GM19463 (cell line): ENCODE data around the gene HOXA11.

Experiments
- ATAC-seq: cut with Tn5 transposase; IDR thresholded peaks from one replicate; pipeline ENCODE4 v1.9.1; 2021; ENCODE audit warnings: mild to moderate bottlenecking, moderate library complexity; ENCODE audit not compliant: unreplicated experiment

HOXA11 gene

GRCh38 chr7:27138472-27138871 is 46.6 kb downstream of the HOXA11 start:
- ATAC-seq: no peak

GRCh38 chr7:27137640-27138315 is 47.3 kb downstream of the HOXA11 start:
- ATAC-seq: no peak

- ATAC-seq: peak; percentile 56
Measured at GRCh38 chr7:27134392-27134791, 50.6 kb downstream of the HOXA11 start.

- ATAC-seq: no peak
Measured at GRCh38 chr7:27133409-27134231, 51.4 kb downstream of the HOXA11 start.

- no peak for ATAC-seq
Measured at GRCh38 chr7:27132978-27133377, 52.1 kb downstream of the HOXA11 start.

GRCh38 chr7:27132214-27132613 is 52.8 kb downstream of the HOXA11 start:
- ATAC-seq: no peak

- ATAC-seq: no peak
Measured at GRCh38 chr7:27131390-27131819, 53.6 kb downstream of the HOXA11 start.
